Uterus (tissue), 2 donors: ENCODE results near the gene CHID1.

Source experiments
- POLR2A ChIP-seq, 2 donors: fragments of 450-650 bp; IDR thresholded peaks; one replicate each; pipeline ENCODE4 v1.6.1; 2016; ENCODE audit warnings: antibody characterized with exemption in 2 of 2, mild to moderate bottlenecking in 1 of 2, moderate library complexity in 1 of 2
- TF ChIP-seq, protein P1 (sequence below), 4 experiments: fragments of 200-600 bp in 2 of 4; fragments of 450-650 bp in 2 of 4; sonication (generic) in 2 of 4; IDR thresholded peaks; one replicate each; pipeline ENCODE4 v1.5.1; 2016 to 2019; ENCODE audit warnings: antibody characterized with exemption in 4 of 4, mild to moderate bottlenecking in 2 of 4, moderate library complexity in 1 of 4

DNA sequence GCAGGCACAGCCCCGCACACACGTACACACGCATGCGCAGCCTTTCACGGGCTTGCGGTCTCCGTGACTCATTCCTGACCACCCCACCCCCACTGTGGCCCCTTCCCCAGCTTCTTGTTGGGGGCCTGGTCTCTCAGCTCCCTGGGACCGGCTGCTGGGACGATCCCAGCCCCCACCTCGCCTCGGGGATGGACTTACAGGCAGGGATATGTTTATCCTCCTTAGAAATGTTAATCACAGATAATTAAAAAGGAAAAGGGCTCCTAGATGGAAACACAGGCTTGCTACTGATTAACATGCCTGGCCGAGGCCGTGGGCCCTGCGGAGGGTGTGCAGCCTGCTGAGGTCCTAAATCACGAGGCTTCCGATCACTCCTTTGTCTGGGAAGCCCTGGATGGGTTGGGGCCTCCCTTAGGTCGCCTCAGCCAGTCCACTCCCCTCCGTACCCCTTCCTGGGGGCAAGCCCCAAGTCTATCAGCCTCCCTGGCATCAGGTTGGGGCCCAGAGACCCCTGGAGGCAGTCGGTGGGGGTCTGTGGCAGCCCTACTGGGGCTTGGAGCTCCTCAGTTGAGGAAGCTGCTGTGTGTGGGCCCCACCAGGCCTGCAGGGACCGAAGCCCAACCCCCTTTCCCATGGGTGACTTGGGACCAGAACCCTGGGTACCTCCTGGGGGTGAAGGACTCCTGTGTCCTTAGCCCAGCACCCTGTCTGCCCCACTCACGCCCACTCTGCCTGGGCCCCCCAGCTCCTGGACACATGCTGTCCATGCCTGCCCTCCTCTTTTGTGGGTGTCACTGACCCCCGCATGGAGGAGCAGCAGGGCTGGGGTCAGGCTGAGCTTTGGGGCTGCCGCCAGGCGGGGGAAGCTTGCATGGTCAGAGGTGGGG lies 47.3 kb downstream of the CHID1 start:
- TF ChIP-seq POLR2A (IDR thresholded peaks at IDR 0.05) = no peak
- TF ChIP-seq, protein P1, sequence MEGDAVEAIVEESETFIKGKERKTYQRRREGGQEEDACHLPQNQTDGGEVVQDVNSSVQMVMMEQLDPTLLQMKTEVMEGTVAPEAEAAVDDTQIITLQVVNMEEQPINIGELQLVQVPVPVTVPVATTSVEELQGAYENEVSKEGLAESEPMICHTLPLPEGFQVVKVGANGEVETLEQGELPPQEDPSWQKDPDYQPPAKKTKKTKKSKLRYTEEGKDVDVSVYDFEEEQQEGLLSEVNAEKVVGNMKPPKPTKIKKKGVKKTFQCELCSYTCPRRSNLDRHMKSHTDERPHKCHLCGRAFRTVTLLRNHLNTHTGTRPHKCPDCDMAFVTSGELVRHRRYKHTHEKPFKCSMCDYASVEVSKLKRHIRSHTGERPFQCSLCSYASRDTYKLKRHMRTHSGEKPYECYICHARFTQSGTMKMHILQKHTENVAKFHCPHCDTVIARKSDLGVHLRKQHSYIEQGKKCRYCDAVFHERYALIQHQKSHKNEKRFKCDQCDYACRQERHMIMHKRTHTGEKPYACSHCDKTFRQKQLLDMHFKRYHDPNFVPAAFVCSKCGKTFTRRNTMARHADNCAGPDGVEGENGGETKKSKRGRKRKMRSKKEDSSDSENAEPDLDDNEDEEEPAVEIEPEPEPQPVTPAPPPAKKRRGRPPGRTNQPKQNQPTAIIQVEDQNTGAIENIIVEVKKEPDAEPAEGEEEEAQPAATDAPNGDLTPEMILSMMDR (IDR thresholded peaks at IDR 0.05) = no peak
